MV-4-11 (cell line): ENCODE measurements around the gene BAHCC1.

ENCODE experiments used
- DNase-seq: peaks from one replicate; lab custom pipeline; 2025; lab: John Stamatoyannopoulos, UW

BAHCC1 gene

GRCh38 chr17:81480140-81481072, 85.1 kb downstream of the BAHCC1 start:
- no peak for DNase-seq

DNA sequence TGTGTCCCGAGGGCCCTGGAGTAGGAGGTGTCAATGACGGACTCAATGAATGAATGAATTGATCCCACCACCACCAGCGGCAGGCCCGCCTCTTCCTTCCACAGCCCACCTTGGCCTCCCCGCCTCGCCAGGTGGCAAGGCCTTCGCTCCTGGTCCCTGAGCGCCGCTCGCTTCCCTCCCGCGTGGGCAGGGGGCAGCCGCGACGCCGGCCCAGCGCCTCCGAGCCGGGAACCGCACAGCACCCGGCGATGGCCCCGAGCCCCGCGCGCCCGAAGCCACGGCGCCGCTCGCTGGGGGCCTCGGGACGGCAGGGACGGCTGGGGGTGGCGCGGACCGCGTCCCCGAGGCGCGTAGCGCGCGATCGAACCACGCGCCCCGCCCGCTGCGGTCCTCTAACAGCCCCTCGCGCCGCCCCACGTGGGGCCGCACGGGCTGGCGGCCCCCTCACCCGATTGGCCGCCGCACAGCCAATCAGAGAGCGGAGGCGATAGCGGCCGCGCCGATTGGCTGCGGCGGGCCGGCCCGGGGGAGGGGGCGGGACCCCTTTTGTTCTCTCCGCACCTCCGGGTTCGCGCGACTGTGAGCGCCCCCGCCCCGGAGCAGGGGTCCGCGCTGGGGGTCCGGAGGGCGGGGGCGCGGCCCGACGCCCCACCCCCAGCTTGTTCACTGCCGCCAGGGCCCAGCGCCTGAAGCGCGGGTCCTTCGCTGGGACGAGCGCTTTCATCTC, 86.0 kb downstream of the BAHCC1 start:
- DNase-seq: peak; percentile 59

GRCh38 chr17:81481815-81482505, 86.7 kb downstream of the BAHCC1 start:
- DNase-seq: no peak

DNA sequence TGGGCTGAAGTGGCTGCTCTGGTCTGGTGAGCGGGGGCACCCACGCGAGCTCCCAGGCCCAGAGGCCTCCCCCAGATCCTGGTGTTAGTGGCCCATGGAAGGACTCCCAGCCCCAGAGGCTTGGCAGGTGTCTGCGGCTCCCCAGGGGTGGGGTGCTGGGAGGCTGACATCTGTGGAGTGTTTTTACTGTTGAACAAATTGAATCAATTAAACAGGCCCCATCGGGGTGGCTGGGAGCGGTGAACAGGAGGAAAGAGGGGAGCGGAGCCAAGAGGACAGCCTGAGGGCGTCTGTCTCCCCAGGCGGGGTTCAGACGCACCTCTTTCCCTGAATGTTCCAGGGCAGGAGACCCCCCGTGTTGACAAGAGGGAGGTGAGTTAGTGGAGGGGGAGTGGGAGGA, 87.4 kb downstream of the BAHCC1 start:
- no peak for DNase-seq

GRCh38 chr17:81483085-81483861, 88.0 kb downstream of the BAHCC1 start:
- no peak for DNase-seq

DNA sequence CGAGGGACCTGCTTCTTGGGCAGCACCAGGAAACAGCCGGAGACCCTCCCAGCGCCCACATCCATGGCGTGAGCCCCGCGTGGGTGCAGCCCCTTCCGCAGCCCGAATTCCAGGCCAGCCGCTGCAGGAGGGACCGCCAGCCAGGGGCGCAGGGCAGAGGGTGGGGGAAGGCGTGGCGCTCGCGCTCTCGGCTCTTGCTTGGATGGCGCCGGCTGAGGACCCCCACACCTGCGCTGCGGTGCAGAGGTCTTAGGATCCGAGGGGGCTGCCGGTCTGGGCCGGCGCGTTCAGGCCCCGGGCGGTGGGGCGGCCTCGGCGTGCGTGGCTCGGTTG, 88.6 kb downstream of the BAHCC1 start:
- no peak for DNase-seq

- DNase-seq: peak; percentile 60
Measured at GRCh38 chr17:81484195-81484979, 89.1 kb downstream of the BAHCC1 start.

GRCh38 chr17:81486199-81486810, 91.0 kb downstream of the BAHCC1 start:
- DNase-seq: peak; percentile 27

GRCh38 chr17:81487089-81487486, 91.8 kb downstream of the BAHCC1 start:
- DNase-seq: no peak

DNA sequence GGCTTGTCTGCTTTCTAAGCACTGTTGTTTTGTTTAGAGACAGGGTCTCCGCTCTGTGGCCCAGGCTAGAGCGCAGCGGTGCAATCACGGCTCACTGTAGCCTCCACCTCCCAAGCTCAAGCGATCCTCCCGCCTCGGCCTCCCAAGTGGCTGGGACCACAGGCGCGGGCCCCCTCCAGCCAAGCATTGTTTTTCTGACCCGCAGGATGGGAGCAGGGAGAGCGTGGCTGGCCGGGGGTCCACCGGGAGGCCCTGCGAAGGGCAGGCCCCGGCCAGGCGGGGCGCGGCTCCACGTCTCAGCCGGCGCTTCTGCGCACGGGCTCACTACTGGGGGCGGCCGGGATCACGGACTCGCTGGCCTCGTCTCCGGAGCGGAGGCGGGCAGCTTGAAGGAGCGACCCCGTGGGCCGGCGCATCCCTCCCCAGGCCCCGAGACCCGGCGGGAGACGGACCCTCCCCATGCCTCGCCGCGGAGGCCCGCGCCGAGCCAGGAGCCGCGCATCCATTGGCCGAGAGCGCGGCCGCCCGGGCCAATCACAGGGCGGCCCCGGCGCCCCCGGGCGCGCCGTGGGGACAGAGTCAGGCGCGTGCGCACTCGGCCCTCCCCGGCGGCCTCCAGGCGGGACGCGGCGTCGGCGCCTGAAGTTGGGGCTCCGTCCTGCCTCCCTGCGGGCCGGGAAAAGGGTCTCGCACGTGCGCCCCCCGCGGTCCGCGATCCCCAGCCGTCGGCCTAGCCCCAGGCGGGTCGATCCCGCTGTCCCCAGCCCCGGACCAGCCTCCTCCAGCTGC, 92.4 kb downstream of the BAHCC1 start:
- DNase-seq: peak; percentile 57

DNA sequence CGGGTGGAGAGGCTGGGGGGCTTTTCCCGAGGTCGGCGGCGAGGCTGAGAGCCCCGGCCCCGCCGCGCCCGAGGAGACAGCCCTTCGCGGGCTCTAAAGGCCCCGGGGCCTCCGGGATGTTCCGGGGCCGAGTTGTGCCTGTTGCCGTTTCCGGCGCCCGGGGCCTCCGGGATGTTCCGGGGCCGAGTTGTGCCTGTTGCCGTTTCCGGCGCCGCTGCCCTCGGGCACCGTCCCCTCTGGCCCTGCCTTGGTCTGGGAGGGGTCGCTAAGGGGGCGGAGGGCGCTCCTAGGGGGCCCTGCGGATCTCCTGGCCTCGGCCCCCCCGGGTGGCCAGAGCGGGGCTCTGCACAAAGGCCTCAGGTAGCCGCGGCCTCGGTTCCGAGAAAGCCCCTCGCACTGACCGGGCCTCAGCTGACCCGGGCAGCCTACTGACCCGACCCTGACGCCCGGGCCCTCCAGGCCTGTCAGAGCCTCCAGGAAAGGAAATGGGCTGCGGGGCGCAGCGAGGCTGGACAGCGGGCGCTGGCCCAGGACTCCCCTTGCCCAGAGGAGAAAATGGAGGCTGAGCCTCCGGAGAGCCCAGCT, 93.1 kb downstream of the BAHCC1 start:
- DNase-seq: no peak

GRCh38 chr17:81489012-81489997, 94.0 kb downstream of the BAHCC1 start:
- DNase-seq: no peak

GRCh38 chr17:81489998-81490992, 95.0 kb downstream of the BAHCC1 start:
- no peak for DNase-seq

DNA sequence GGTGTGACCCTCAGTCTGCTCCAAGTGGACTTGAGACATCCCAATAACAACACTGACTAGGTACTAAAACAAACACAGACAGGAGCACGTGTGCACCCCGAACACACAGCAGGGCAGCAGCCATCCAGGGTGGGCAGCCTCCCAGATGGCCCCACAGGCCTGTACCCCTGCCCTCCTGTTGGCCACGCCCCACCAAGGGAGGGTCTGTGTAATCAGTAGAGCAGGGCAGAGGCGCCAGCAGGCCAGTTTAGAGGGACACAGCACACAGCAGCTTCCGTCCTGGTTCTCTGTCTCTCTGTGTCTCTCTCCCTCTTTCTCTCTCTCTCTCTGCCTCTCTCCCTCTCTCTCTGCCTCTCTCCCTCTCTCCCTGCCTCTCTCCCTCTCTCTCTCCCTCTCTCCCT, 95.9 kb downstream of the BAHCC1 start:
- no peak for DNase-seq

DNA sequence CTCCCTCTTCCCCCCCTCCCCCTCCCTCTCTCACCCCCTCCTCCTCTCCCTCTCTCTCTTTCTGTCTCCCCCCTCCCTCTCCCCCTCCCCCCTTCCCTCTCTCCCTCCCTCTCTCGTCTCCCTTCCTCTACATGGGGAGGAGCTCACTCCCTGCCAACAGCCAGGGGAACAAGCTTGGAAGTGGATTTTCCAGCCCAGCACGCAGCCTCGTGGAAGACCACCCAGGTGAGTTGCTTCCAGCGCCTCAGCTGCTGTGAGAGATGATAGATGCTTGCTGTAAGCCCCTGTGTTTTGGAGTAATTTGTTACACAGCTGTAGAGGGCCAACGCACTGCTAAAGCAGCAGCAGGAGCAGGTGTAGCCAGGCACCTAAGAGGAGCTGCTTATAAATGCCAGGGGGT, 96.5 kb downstream of the BAHCC1 start:
- no peak for DNase-seq

DNA sequence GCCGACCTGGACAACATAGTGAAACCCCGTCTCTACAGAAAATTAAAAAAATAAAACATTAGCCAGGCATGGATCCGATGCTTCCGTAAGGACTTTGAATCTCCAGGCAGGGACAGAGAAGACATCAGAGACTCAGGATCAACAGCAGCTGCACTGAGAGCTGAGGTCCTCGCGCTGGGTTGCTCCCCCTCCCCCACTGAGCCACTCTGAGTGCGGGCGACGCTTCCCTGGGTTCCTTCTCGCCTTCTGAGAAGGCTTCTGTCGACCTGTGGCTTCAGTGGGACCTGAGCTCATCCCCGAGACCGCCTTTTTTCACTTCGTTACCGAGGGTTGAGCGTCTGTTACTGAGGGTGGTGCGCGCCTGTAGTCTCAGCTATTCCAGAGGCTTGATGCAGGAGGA, 96.9 kb downstream of the BAHCC1 start:
- DNase-seq: no peak

DNA sequence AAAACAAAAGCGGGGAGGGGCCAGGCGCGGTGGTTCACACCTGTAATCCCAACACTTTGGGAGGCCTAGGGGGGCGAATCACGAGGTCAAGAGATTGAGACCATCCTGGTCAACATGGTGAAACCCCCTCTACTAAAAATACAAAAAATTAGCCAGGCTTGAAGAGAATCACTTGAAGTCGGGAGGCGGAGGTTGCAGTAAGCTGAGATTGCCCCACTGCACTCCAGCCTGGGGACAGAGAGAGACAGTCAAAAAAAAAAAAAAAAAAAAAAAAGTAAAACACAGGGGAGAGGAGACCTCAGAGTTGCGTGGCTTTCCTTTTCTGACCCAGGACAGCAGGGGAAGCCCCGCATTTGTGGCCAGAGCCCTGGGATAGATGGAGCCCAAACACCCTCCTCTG, 97.4 kb downstream of the BAHCC1 start:
- DNase-seq: no peak
